Mesenchymal stem cell (in vitro differentiated cells and primary cell): ENCODE data around the gene RP2.

Experiments used
- DNase-seq: peaks from one replicate; pipeline ENCODE4 v3.0.0-alpha.2; 2013
- H2AFZ ChIP-seq: one replicate; pipeline ENCODE4 v1.6.1; 2013; ENCODE audit warnings: low read depth, mild to moderate bottlenecking, control low read depth, inconsistent platforms, low read length, moderate library complexity
- H2AK5ac ChIP-seq: 2 replicates; pipeline ENCODE4 v1.6.1; 2013; ENCODE audit warnings: low read length, moderate library complexity, mild to moderate bottlenecking, inconsistent platforms; ENCODE audit not compliant: severe bottlenecking
- H2BK120ac ChIP-seq: one replicate; pipeline ENCODE4 v1.6.1; 2013; ENCODE audit warnings: low read depth, mild to moderate bottlenecking, inconsistent platforms, low read length, moderate library complexity
- H2BK12ac ChIP-seq, 2 experiments: one replicate each; pipeline ENCODE4 v1.6.1; 2013; ENCODE audit warnings: inconsistent platforms in 2 of 2, low read length in 2 of 2, mild to moderate bottlenecking in 2 of 2, moderate library complexity in 2 of 2, control low read depth in 1 of 2
- H2BK15ac ChIP-seq: one replicate; pipeline ENCODE4 v1.6.1; 2013; ENCODE audit warnings: mild to moderate bottlenecking, low read depth, inconsistent platforms; ENCODE audit not compliant: poor library complexity, severe bottlenecking
- H2BK5ac ChIP-seq: 2 replicates; pipeline ENCODE4 v1.6.1; 2013; ENCODE audit warnings: low read depth, mild to moderate bottlenecking, low read length, control low read depth, inconsistent platforms; ENCODE audit not compliant: poor library complexity, severe bottlenecking
- H3K14ac ChIP-seq, 2 experiments: one replicate each; pipeline ENCODE4 v1.6.1; 2013; ENCODE audit warnings: inconsistent platforms in 2 of 2, low read length in 2 of 2, control low read depth in 1 of 2, mild to moderate bottlenecking in 1 of 2, moderate library complexity in 1 of 2
- H3K18ac ChIP-seq, 2 experiments: one replicate each; pipeline ENCODE4 v1.6.1; 2013; ENCODE audit warnings: inconsistent platforms in 2 of 2, low read length in 2 of 2, control low read depth in 1 of 2, low read depth in 1 of 2, mild to moderate bottlenecking in 1 of 2
- H3K23ac ChIP-seq, 2 experiments: one replicate each; pipeline ENCODE4 v1.6.1; 2013; ENCODE audit warnings: inconsistent platforms in 2 of 2, low read length in 2 of 2, mild to moderate bottlenecking in 2 of 2, moderate library complexity in 2 of 2, control low read depth in 1 of 2
- H3K27ac ChIP-seq: 2 replicates; pipeline ENCODE4 v1.5.1; 2013; ENCODE audit warnings: mild to moderate bottlenecking, moderate library complexity, low read length, control low read depth, inconsistent platforms; ENCODE audit not compliant: poor library complexity, severe bottlenecking
- H3K27me3 ChIP-seq, 2 experiments: 2 replicates each; pipeline versions ENCODE4 v1.6.1 to v1.7.0; 2013; ENCODE audit warnings: low read length in 2 of 2, mild to moderate bottlenecking in 2 of 2, moderate library complexity in 2 of 2, control low read depth in 1 of 2, inconsistent platforms in 1 of 2; ENCODE audit not compliant: control insufficient read depth in 1 of 2, insufficient read depth in 1 of 2
- H3K36me3 ChIP-seq, 2 experiments: 2 replicates each; pipeline versions ENCODE4 v1.6.1 to v1.7.0; 2013; ENCODE audit warnings: low read length in 2 of 2, control low read depth in 1 of 2, inconsistent platforms in 1 of 2, low read depth in 1 of 2, mild to moderate bottlenecking in 1 of 2; ENCODE audit not compliant: insufficient read depth in 2 of 2, control insufficient read depth in 1 of 2
- H3K4ac ChIP-seq, 2 experiments: one replicate each; pipeline ENCODE4 v1.6.1; 2013; ENCODE audit warnings: inconsistent platforms in 2 of 2, low read length in 2 of 2, mild to moderate bottlenecking in 2 of 2, moderate library complexity in 2 of 2, control low read depth in 1 of 2, low read depth in 1 of 2
- H3K4me1 ChIP-seq: 2 replicates; pipeline ENCODE4 v1.6.1; 2013; ENCODE audit warnings: low read depth, low read length, control low read depth; ENCODE audit not compliant: control insufficient read depth, insufficient read depth
- H3K4me2 ChIP-seq: 2 replicates; pipeline ENCODE4 v1.6.1; 2013; ENCODE audit warnings: low read length, mild to moderate bottlenecking, inconsistent platforms; ENCODE audit not compliant: poor library complexity, severe bottlenecking
- H3K4me3 ChIP-seq, 2 experiments: 2 replicates each; pipeline versions ENCODE4 v1.5.1 to v1.7.0; 2013; ENCODE audit warnings: low read length in 2 of 2, mild to moderate bottlenecking in 2 of 2, control low read depth in 1 of 2, low read depth in 1 of 2; ENCODE audit not compliant: insufficient read depth in 1 of 2
- H3K79me1 ChIP-seq: replicated peaks from 2 replicates; pipeline ENCODE4 v1.6.1; 2013; ENCODE audit warnings: mild to moderate bottlenecking, control low read depth, low read length, inconsistent platforms; ENCODE audit not compliant: poor library complexity, severe bottlenecking
- H3K9ac ChIP-seq: 2 replicates; pipeline ENCODE4 v1.7.0; 2013; ENCODE audit warnings: mild to moderate bottlenecking, low read length, moderate library complexity
- H3K9me3 ChIP-seq: 2 replicates; pipeline ENCODE4 v1.7.0; 2013; ENCODE audit warnings: mild to moderate bottlenecking, low read length; ENCODE audit not compliant: control insufficient read depth
- H4K8ac ChIP-seq: one replicate; pipeline ENCODE4 v1.6.1; 2013; ENCODE audit warnings: inconsistent platforms, mild to moderate bottlenecking, low read length, moderate library complexity
- H4K91ac ChIP-seq: one replicate; pipeline ENCODE4 v1.6.1; 2013; ENCODE audit warnings: mild to moderate bottlenecking, low read length, inconsistent platforms
- WGBS: methylation state at CpG from one replicate; pipeline ENCODE4 v1.1.7; 2013; ENCODE audit warnings: mixed read lengths; 5-methylcytosine and 5-hydroxymethylcytosine counted together

Gene RP2

GRCh38 chrX:46916273-46916672 is 79.4 kb downstream of the RP2 start:
- Histone ChIP-seq H3K4me1 (no peaks in the 10 kb centered on the region), H3K36me3 (no peaks in the 10 kb centered on the region), H3K27me3 (peaks cover 0 to 26% of the 10 kb centered on the region in 2 experiments), H2BK15ac (no peak overlapping the region), H2BK12ac (no peak overlapping the region), H3K79me1 (peaks cover 9% of the 10 kb centered on the region), H3K4ac (no peak overlapping the region), H2BK5ac (no peak overlapping the region), H2AK5ac (no peak overlapping the region), H3K23ac (no peak overlapping the region), H4K8ac (no peak overlapping the region), H4K91ac (no peak overlapping the region), H3K9me3 (peaks cover 6% of the 10 kb centered on the region), H3K9ac (no peak overlapping the region), H2AFZ (no peak overlapping the region), H3K18ac (no peak overlapping the region), H3K4me3 (no peak overlapping the region), H3K27ac (no peak overlapping the region), H3K4me2 (no peak overlapping the region), H2BK120ac (no peak overlapping the region), H3K14ac (no peak overlapping the region)
- no peak for DNase-seq
- no CpG with 5 or more reads among the region's 2 CpGs for WGBS

GRCh38 chrX:46917622-46918021 is 80.8 kb downstream of the RP2 start:
- Histone ChIP-seq H3K4me3 (no peak overlapping the region), H3K4me1 (no peaks in the 10 kb centered on the region), H4K8ac (no peak overlapping the region), H3K23ac (no peak overlapping the region), H3K27ac (no peak overlapping the region), H3K14ac (no peak overlapping the region), H3K9me3 (peaks cover 6% of the 10 kb centered on the region), H2BK120ac (no peak overlapping the region), H3K4ac (no peak overlapping the region), H4K91ac (no peak overlapping the region), H2AK5ac (no peak overlapping the region), H3K4me2 (no peak overlapping the region), H3K27me3 (peaks cover 0 to 26% of the 10 kb centered on the region in 2 experiments), H2AFZ (no peak overlapping the region), H3K9ac (no peak overlapping the region), H2BK5ac (no peak overlapping the region), H3K18ac (no peak overlapping the region), H3K36me3 (no peaks in the 10 kb centered on the region), H2BK12ac (no peak overlapping the region), H3K79me1 (peaks cover 9% of the 10 kb centered on the region), H2BK15ac (no peak overlapping the region)
- DNase-seq, result no peak
- no CpG with 5 or more reads among the region's 1 CpG for WGBS

DNA sequence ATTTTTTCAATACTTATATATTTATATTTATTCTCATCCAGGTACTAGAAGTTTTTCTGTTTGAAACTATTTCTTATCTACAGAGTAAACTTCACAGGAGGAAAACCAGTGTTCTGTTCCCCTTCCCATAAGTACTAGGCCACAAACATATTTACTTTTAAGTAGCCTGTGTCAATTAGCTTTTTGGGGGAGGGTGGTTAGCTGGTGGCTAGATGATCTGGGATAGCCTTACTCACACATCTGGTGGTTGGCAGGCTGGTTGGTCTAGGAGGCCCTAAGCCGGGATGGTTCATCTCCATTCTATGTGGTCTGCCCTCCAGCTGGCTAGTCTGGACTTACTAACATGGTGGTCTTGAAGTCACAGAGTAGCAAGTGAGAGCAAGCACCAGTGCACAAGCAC is 81.6 kb downstream of the RP2 start:
- Histone ChIP-seq H3K4me1 (no peaks in the 10 kb centered on the region), H3K36me3 (no peaks in the 10 kb centered on the region), H3K79me1 (peaks cover 9% of the 10 kb centered on the region), H3K4ac (no peak overlapping the region), H2AFZ (no peak overlapping the region), H2BK15ac (no peak overlapping the region), H3K14ac (no peak overlapping the region), H3K27me3 (peaks cover 0 to 26% of the 10 kb centered on the region in 2 experiments), H3K9me3 (peaks cover 6% of the 10 kb centered on the region), H4K8ac (no peak overlapping the region), H2BK5ac (no peak overlapping the region), H2BK120ac (no peak overlapping the region), H3K4me3 (no peak overlapping the region), H4K91ac (no peak overlapping the region), H2BK12ac (no peak overlapping the region), H3K18ac (peak overlapping the region in 1 of 2 experiments; percentile 8), H3K27ac (no peak overlapping the region), H2AK5ac (no peak overlapping the region), H3K9ac (no peak overlapping the region), H3K23ac (no peak overlapping the region), H3K4me2 (no peak overlapping the region)
- no peak for DNase-seq
- WGBS, result 100% methylated on average over 1 of the region's 1 CpG

DNA sequence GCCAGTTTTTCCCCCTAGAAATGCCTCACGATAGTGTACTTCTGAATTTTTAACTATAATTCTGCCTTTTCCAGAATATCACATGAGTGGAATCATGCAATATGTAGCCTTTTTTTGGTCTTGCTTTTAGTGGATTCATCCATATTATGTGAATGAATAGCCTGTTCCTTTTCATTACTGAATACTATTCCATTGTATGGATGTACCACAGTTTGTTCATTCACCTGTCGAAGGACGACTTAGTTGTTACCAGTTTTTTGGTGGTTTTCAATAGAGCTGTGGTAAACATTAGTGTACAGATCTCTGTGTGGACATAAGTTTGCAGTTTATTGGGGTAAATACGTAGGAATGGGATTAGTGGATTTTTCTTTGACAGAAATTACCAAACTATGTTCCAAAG is 83.4 kb downstream of the RP2 start:
- Histone ChIP-seq H2BK5ac (no peak overlapping the region), H2AFZ (no peak overlapping the region), H3K23ac (no peak overlapping the region), H2BK12ac (no peak overlapping the region), H2BK120ac (no peak overlapping the region), H3K27me3 (peaks cover 0 to 16% of the 10 kb centered on the region in 2 experiments), H3K9me3 (peaks cover 6% of the 10 kb centered on the region), H3K18ac (no peak overlapping the region), H2AK5ac (no peak overlapping the region), H3K4me2 (no peak overlapping the region), H4K8ac (no peak overlapping the region), H3K4ac (no peak overlapping the region), H2BK15ac (no peak overlapping the region), H3K27ac (no peak overlapping the region), H3K79me1 (peaks cover 9% of the 10 kb centered on the region), H3K36me3 (no peaks in the 10 kb centered on the region), H3K4me3 (no peak overlapping the region), H3K4me1 (no peaks in the 10 kb centered on the region), H3K14ac (no peak overlapping the region), H3K9ac (no peak overlapping the region), H4K91ac (no peak overlapping the region)
- 100% methylated on average over 2 of the region's 4 CpGs for WGBS
- no peak for DNase-seq
